ENCODE data around the gene SLC38A2. TPM values are rescaled to one million over a fixed set of nuclear protein-coding genes. Genes with fewer than 3 reads are reported as not detected.

SLC38A2 gene
- total and polyA plus RNA-seq, 2 of the 4 experiments (the other 2 are of a cell fraction), result 313 to 881 TPM

DNA sequence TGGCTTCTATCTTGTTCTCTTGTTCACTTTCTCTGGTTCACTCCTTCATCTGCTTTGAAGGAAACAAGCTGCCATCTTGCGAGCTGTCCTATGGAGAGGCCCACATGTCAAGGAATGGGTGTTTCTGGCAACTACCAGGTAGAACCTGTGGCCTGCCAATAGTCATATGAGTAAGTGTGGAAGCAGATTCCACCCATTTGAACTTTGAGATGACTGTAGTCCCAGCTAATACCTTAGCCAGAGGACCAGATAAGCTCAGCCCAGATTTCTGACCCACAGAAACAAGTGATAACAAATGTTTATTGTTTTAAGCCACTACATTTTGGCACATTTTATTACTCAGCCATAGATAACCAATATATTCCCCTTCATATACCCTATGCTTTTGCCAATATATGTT lies 4.0 kb upstream of the SLC38A2 start:
- no peak overlapping the region for H3K27ac ChIP-seq (ENCODE audit: insufficient read depth, low read length)
- H2AFZ ChIP-seq (replicated peaks; ENCODE audit: low read length, poor library complexity), result no peak overlapping the region
- peaks cover 7% of the 10 kb centered on the region for H3K4me1 ChIP-seq (ENCODE audit: control insufficient read depth, insufficient read depth, low read length)
- WGBS, 2 experiments (ENCODE audit: extremely low coverage in 2 of 2, insufficient read length in 1 of 2), result no CpG with 5 or more reads among the region's 1 CpG
- no TSS peak for BruUV-seq (replicated peaks)
- no peak overlapping the region for H2BK5ac ChIP-seq (ENCODE audit: low read depth, low read length, poor library complexity, severe bottlenecking)
- POLR2A ChIA-PET (ENCODE audit: unreplicated experiment), result no interaction called here
- peaks cover 5% of the 10 kb centered on the region for H3K9me1 ChIP-seq (ENCODE audit: insufficient read depth, low read length)
- no peak for DNase-seq
- no peak overlapping the region for H3K14ac ChIP-seq (replicated peaks; ENCODE audit: low read depth, low read length)
- CTCF ChIA-PET, result no interaction called here
- no peak overlapping the region for H3K4me2 ChIP-seq (ENCODE audit: low read depth, low read length)
- H4K20me1 ChIP-seq (ENCODE audit: insufficient read depth, low read length), result peaks cover 10% of the 10 kb centered on the region
- no peak overlapping the region for H3K56ac ChIP-seq (ENCODE audit: extremely low read depth, insufficient read depth, low read length)
- peaks cover 1% of the 10 kb centered on the region; the same call in 1 of the 2 replicates for H3K36me3 ChIP-seq (ENCODE audit: control insufficient read depth, insufficient read depth, low read length)
- no peak overlapping the region for H2AK9ac ChIP-seq (replicated peaks; ENCODE audit: low read depth, low read length, poor library complexity)
- H2BK120ac ChIP-seq (ENCODE audit: low read depth, low read length), result peak overlapping the region; percentile 44; the same call in 1 of the 2 replicates
- no peak overlapping the region for H3K9ac ChIP-seq (ENCODE audit: low read depth, low read length)
- H3K4ac ChIP-seq (ENCODE audit: low read depth, low read length), result no peak overlapping the region
- H3K18ac ChIP-seq (ENCODE audit: low read depth, low read length), result no peak overlapping the region
- peak overlapping the region; percentile 78; the same call in 1 of the 2 replicates for H2AK5ac ChIP-seq (ENCODE audit: low read depth, low read length)
- no peaks in the 10 kb centered on the region for H3K9me3 ChIP-seq (ENCODE audit: control insufficient read depth, insufficient read depth, low read length)
- H3K27me3 ChIP-seq (ENCODE audit: control insufficient read depth, insufficient read depth, low read length), result no peaks in the 10 kb centered on the region
- intact Hi-C loops (cut with micrococcal nuclease), result no loop called here
- H3K23ac ChIP-seq (ENCODE audit: low read depth, low read length), result 0 out of 2 replicates have a peak overlapping the region, but pooled peaks have one; percentile 19
- H4K8ac ChIP-seq (ENCODE audit: low read depth in 2 of 2, low read length in 2 of 2), result no peak overlapping the region; a peak in 1 of 4 replicates
- H2BK15ac ChIP-seq (ENCODE audit: low read depth, low read length), result no peak overlapping the region
- ATAC-seq (ENCODE audit: low read depth), result no peak
- no peak overlapping the region for H3K4me3 ChIP-seq (ENCODE audit: insufficient read depth, low read depth, low read length)
- TF ChIP-seq MXI1 (IDR thresholded peaks at IDR 0.05; ENCODE audit: borderline replicate concordance, low read depth, low read length) (no peak), CHD1 (IDR thresholded peaks at IDR 0.05; ENCODE audit: low read depth, low read length) (no peak), SMC3 (IDR thresholded peaks at IDR 0.05; ENCODE audit: low read depth, low read length) (no peak), MAZ (IDR thresholded peaks at IDR 0.05; ENCODE audit: borderline replicate concordance, low read depth, low read length) (no peak), NFE2L2 (IDR thresholded peaks at IDR 0.05; ENCODE audit: low read depth, low read length) (no peak), FOS (IDR thresholded peaks at IDR 0.05; ENCODE audit: low read depth, low read length) (no peak)
- TF ChIP-seq, protein P1, sequence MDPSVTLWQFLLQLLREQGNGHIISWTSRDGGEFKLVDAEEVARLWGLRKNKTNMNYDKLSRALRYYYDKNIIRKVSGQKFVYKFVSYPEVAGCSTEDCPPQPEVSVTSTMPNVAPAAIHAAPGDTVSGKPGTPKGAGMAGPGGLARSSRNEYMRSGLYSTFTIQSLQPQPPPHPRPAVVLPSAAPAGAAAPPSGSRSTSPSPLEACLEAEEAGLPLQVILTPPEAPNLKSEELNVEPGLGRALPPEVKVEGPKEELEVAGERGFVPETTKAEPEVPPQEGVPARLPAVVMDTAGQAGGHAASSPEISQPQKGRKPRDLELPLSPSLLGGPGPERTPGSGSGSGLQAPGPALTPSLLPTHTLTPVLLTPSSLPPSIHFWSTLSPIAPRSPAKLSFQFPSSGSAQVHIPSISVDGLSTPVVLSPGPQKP (IDR thresholded peaks at IDR 0.05; ENCODE audit: borderline replicate concordance, low read depth, low read length), result no peak
- TF ChIP-seq, protein P2, sequence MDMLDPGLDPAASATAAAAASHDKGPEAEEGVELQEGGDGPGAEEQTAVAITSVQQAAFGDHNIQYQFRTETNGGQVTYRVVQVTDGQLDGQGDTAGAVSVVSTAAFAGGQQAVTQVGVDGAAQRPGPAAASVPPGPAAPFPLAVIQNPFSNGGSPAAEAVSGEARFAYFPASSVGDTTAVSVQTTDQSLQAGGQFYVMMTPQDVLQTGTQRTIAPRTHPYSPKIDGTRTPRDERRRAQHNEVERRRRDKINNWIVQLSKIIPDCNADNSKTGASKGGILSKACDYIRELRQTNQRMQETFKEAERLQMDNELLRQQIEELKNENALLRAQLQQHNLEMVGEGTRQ (IDR thresholded peaks at IDR 0.05; ENCODE audit: low read depth, low read length), result no peak
- peaks cover 15 to 51% of the 10 kb centered on the region in 2 experiments for H3K79me1 ChIP-seq (ENCODE audit: low read depth in 1 of 2, low read length in 2 of 2)
- H4K5ac ChIP-seq (ENCODE audit: low read depth, low read length), result no peak overlapping the region
- dilution Hi-C loops (cut with HindIII; ENCODE audit: low sequenced_read_pairs, unreplicated experiment), result no loop called here
- in situ Hi-C loops (cut with MboI; ENCODE audit: low sequenced_read_pairs), result loop anchor here (10.0 kb wide), 1 partner anchor 178 kb away; no protein-coding TSS in a partner anchor
- no peak overlapping the region; the same call in 1 of the 2 replicates for H2BK20ac ChIP-seq (ENCODE audit: low read depth, low read length)
- H4K91ac ChIP-seq (ENCODE audit: insufficient read depth, low read depth, low read length), result no peak overlapping the region; the same call in 1 of the 2 replicates

Measured in IMR-90 (cell line).